Fibroblast of villous mesenchyme (primary cell): ENCODE measurements around the gene FUOM. TPM values are rescaled to one million over a fixed set of nuclear protein-coding genes. Genes with fewer than 3 reads are reported as not detected.

Source experiments
- DNase-seq: peaks from one replicate; pipeline ENCODE4 v3.0.0-alpha.2; 2010; ENCODE audit warnings: low read depth
- H3K4me3 ChIP-seq: 2 replicates; pipeline ENCODE4 v1.5.1; 2011; ENCODE audit warnings: low read depth, mild to moderate bottlenecking, low read length
- CTCF ChIP-seq: IDR thresholded peaks from 2 replicates; pipeline ENCODE4 v1.5.1; 2012; ENCODE audit warnings: low read depth, mild to moderate bottlenecking, low read length; ENCODE audit not compliant: insufficient read depth
- total RNA-seq: library from RNA; depleted of rRNA; stranded (reverse); fragments of >200 nt; gene quantifications from 2 replicates; pipeline ENCODE4 v1.2.3, GENCODE V29; 2012

The FUOM gene
- total RNA-seq, 1 donor, result 7.3 TPM

- TF ChIP-seq CTCF, result no peak
- no peak for DNase-seq
- no peak overlapping the region for H3K4me3 ChIP-seq
Measured at GRCh38 chr10:133401500-133401899, 43.7 kb upstream of the FUOM start.

GRCh38 chr10:133400624-133401424 is 43.0 kb upstream of the FUOM start:
- H3K4me3 ChIP-seq, result no peak overlapping the region
- peak; percentile 21 for DNase-seq
- TF ChIP-seq CTCF, result no peak

GRCh38 chr10:133399123-133399601 is 41.3 kb upstream of the FUOM start:
- no peak for TF ChIP-seq CTCF
- DNase-seq, result no peak
- no peak overlapping the region for H3K4me3 ChIP-seq

- no peak overlapping the region for H3K4me3 ChIP-seq
- no peak for DNase-seq
- no peak for TF ChIP-seq CTCF
Measured at GRCh38 chr10:133397938-133398337, 40.1 kb upstream of the FUOM start.

GRCh38 chr10:133396035-133396624 is 38.3 kb upstream of the FUOM start:
- no peak overlapping the region for H3K4me3 ChIP-seq
- no peak for DNase-seq
- no peak for TF ChIP-seq CTCF

- DNase-seq, result peak; percentile 18
- H3K4me3 ChIP-seq, result peak overlapping the region; percentile 95
- no peak for TF ChIP-seq CTCF
Measured at GRCh38 chr10:133394801-133395221, 37.0 kb upstream of the FUOM start.
